ENCODE measurements around the gene MAS1L. TPM values are rescaled to one million over a fixed set of nuclear protein-coding genes. Genes with fewer than 3 reads are reported as not detected.
"Not testable (repeated sequence)": the region's sequence is repeated elsewhere in the genome, so short reads cannot be mapped to it uniquely, and the experiment has no call there.

Gene MAS1L
- total RNA-seq, 6 donors from 2014 or later = 0.54 to 1.8 TPM; not detected in 4

DNA sequence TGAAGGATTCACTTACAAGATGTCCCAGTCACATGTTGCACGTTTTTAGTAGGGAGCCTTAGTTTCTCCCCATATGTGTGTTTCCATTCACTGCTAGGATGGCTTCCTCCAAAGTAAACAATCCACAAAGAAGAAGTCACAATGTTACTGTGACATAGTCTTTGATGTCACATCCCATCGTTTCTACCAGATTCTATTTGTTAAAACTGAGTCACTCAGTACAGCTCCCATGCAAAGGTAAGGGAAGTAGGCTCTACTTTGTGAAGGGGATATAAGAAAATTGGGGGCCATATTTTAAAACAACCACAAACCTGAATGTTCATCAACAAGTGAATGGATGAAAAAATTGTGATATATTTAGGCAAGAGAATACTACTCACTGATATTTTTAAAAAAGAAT lies 30.8 kb downstream of the MAS1L start, which contains the start of the genes OR11A1 and OR2H1:
OR11A1 (minus strand) TSS at position 101 of the 400 bp plus-strand sequence. CDS start 29,430 bp downstream, outside the sequence.
OR2H1 (plus strand) TSS at position 185 of the 400 bp plus-strand sequence. CDS start 4,615 bp downstream, outside the sequence.
- TF ChIP-seq POLR2A (IDR thresholded peaks at IDR 0.05) = no peak
- TF ChIP-seq, protein P1, sequence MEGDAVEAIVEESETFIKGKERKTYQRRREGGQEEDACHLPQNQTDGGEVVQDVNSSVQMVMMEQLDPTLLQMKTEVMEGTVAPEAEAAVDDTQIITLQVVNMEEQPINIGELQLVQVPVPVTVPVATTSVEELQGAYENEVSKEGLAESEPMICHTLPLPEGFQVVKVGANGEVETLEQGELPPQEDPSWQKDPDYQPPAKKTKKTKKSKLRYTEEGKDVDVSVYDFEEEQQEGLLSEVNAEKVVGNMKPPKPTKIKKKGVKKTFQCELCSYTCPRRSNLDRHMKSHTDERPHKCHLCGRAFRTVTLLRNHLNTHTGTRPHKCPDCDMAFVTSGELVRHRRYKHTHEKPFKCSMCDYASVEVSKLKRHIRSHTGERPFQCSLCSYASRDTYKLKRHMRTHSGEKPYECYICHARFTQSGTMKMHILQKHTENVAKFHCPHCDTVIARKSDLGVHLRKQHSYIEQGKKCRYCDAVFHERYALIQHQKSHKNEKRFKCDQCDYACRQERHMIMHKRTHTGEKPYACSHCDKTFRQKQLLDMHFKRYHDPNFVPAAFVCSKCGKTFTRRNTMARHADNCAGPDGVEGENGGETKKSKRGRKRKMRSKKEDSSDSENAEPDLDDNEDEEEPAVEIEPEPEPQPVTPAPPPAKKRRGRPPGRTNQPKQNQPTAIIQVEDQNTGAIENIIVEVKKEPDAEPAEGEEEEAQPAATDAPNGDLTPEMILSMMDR (IDR thresholded peaks at IDR 0.05) = no peak
- no peak for TF ChIP-seq POLR2AphosphoS5 (IDR thresholded peaks at IDR 0.05)
- no peak for TF ChIP-seq EP300 (IDR thresholded peaks at IDR 0.05)
- WGBS, 2 donors = 65 to 74% methylated on average over 2 of the region's 2 CpGs
- ATAC-seq (ENCODE audit: low FRiP score in 2 of 2) (no peak), DNase-seq (no peak)
- H3K36me3 ChIP-seq = no peaks in the 10 kb centered on the region
- no peaks in the 10 kb centered on the region for H3K27me3 ChIP-seq
- H3K4me1 ChIP-seq = no peaks in the 10 kb centered on the region
- H3K27ac ChIP-seq = no peak within 1 kb of the TSS
- H3K4me3 ChIP-seq = no peak within 1 kb of the TSS
- H3K9me3 ChIP-seq = no peaks in the 10 kb centered on the region

DNA sequence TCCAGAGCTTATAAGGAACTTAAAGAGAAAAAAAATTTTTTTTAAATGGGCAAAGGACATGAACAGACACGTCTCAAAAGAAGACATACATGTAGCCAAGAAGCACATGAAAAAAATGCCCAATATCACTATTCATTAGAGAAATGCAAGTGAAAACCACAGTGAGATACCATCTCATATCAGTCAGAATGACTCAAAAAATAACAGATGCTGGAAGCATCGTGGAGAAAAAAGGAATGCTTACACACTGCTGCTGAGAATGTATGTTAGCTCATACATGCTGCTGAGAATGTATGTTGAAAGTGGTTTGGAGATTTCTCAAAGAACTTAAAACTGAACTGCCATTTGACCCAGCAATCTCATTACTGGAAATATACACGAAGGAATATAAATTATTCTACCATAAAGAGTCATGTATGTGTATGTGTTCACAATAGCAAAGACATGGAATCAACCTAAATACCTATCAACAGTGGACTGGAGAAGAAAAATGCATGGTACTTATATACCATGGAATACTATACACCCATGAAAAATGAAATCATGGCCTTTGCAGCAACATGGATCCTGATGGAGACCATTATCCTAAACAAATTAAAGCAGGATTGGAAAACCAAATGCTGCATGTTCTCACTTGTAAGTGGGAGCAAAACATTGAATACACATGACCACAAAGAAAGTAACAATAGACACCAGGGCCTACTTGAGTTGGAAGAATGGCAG lies 36.1 kb downstream of the MAS1L start:
- Histone ChIP-seq H3K27ac (no peak overlapping the region), H3K4me1 (no peaks in the 10 kb centered on the region), H3K36me3 (no peaks in the 10 kb centered on the region), H3K27me3 (no peaks in the 10 kb centered on the region), H3K9me3 (no peaks in the 10 kb centered on the region), H3K4me3 (no peak overlapping the region)
- 66 to 84% methylated on average over 3 of the region's 3 CpGs for WGBS, 2 donors
- ATAC-seq (ENCODE audit: low FRiP score in 2 of 2) (no peak), DNase-seq (no peak)
- TF ChIP-seq EP300 (IDR thresholded peaks at IDR 0.05) (no peak), POLR2A (IDR thresholded peaks at IDR 0.05) (no peak), POLR2AphosphoS5 (IDR thresholded peaks at IDR 0.05) (no peak)
- TF ChIP-seq, protein P1 (IDR thresholded peaks at IDR 0.05) = no peak

DNA sequence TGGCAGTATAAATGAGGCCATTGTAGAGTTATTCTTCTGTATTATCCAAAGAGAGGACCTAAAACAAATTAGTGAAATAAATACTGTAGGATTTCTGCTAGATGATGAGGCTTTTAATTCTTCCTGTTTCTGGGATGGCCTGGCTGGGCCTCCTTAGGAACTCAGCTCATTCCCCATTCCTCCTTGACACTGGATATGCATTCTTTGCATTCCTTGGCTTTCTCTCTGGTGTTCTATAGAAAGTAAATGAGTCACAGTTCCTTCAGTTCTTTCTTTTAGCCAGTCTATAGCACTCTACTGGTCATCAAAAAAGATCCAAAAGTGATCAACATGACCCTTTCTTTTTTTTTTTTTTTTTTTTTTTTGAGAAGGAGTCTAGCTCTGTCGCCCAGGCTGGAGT lies 40.1 kb downstream of the MAS1L start:
- Histone ChIP-seq H3K4me3 (no peak overlapping the region), H3K4me1 (no peaks in the 10 kb centered on the region), H3K9me3 (no peaks in the 10 kb centered on the region), H3K27me3 (no peaks in the 10 kb centered on the region), H3K36me3 (no peaks in the 10 kb centered on the region), H3K27ac (no peak overlapping the region)
- TF ChIP-seq EP300 (IDR thresholded peaks at IDR 0.05) (no peak), POLR2AphosphoS5 (IDR thresholded peaks at IDR 0.05) (no peak), POLR2A (IDR thresholded peaks at IDR 0.05) (no peak)
- TF ChIP-seq, protein P1 (IDR thresholded peaks at IDR 0.05) = no peak
- no peak for DNase-seq
- no peak for ATAC-seq (ENCODE audit: low FRiP score in 2 of 2)
- WGBS, 2 donors = 95 to 100% methylated on average over 1 of the region's 1 CpG

DNA sequence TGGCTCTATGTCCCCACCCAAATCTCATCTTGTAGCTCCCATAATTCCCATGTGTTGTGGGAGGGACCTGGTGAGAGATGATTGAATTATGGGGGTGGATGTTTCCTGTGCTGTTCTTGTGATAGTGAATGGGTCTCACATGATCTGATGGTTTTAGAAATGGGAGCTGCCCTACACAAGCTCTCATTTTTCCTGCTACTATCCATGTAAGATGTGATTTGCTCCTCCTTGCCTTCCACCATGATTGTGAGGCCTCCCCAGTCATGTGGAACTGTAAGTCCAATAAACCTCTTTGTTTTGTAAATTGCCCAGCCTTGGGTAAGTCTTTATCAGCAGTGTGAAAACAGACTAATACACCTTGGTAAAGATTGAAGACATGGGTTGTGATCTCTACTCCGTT lies 43.7 kb downstream of the MAS1L start:
- 82 to 91% methylated on average over 1 of the region's 1 CpG for WGBS, 2 donors
- H3K4me1 ChIP-seq; H3K36me3 ChIP-seq; H3K27ac ChIP-seq; H3K4me3 ChIP-seq; ATAC-seq (ENCODE audit: low FRiP score in 2 of 2); H3K9me3 ChIP-seq; H3K27me3 ChIP-seq; DNase-seq: not testable (repeated sequence)

DNA sequence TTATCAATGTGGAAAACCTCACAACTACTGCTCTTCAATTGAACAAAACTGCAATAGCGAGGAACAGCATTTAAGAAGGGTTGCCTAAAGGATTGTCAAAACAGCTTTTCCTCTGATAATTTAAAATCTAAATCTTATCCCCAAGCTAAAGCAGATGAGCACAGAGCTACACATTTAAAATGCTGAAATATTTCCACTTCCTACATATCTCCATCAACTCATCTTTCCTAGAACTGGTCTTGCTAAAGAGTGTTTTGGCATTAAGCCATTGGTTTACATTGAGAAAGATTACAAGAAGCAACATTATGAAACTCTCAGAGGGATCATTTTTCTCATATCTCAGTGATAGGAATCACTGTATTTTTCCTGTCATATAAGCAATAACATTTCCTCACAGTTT lies 45.0 kb downstream of the MAS1L start:
- WGBS, 2 donors = 72 to 74% methylated on average over 1 of the region's 1 CpG
- H3K27ac ChIP-seq = no peak overlapping the region
- ATAC-seq (ENCODE audit: low FRiP score in 2 of 2) (no peak), DNase-seq (no peak)
- no peaks in the 10 kb centered on the region for H3K9me3 ChIP-seq
- no peaks in the 10 kb centered on the region for H3K4me1 ChIP-seq
- H3K36me3 ChIP-seq = no peaks in the 10 kb centered on the region
- TF ChIP-seq POLR2AphosphoS5 (IDR thresholded peaks at IDR 0.05) = no peak
- TF ChIP-seq EP300 (IDR thresholded peaks at IDR 0.05) = no peak
- TF ChIP-seq, protein P1 (IDR thresholded peaks at IDR 0.05) = no peak
- no peak for TF ChIP-seq POLR2A (IDR thresholded peaks at IDR 0.05)
- no peaks in the 10 kb centered on the region for H3K27me3 ChIP-seq
- no peak overlapping the region for H3K4me3 ChIP-seq

Measured in upper lobe of left lung (tissue), 6 donors.